Measurements from ENCODE around the gene PROC. TPM values are rescaled to one million over a fixed set of nuclear protein-coding genes. Genes with fewer than 3 reads are reported as not detected.

The PROC gene
- total RNA-seq, 1 experiment from 2014 or later: not detected

- DNase-seq (ENCODE audit: low read depth, low spot score) (no peak), ATAC-seq (no peak)
- POLR2A ChIA-PET: no interaction called here
- Histone ChIP-seq H2AFZ (ENCODE audit: low read depth, low read length, poor library complexity, severe bottlenecking) (no peak overlapping the region), H3K4me3 (replicated peaks in 1 of 2; ENCODE audit: low read depth in 1 of 2, low read length in 2 of 2) (no peak overlapping the region), H3K27me3 (ENCODE audit: insufficient read depth, low read length) (no peaks in the 10 kb centered on the region), H3K4me1 (ENCODE audit: control insufficient read depth in 1 of 2, insufficient read depth in 2 of 2, low read length in 2 of 2) (no peaks in the 10 kb centered on the region), H3K9ac (ENCODE audit: low read length) (no peak overlapping the region), H3K36me3 (ENCODE audit: control insufficient read depth in 1 of 2, insufficient read depth in 2 of 2, low read length in 2 of 2) (no peaks in the 10 kb centered on the region), H3K9me3 (ENCODE audit: control insufficient read depth in 1 of 2, insufficient read depth in 1 of 2, low read depth in 1 of 2, low read length in 2 of 2) (no peaks in the 10 kb centered on the region), H3K79me2 (ENCODE audit: insufficient read depth, low read length) (no peaks in the 10 kb centered on the region), H4K20me1 (ENCODE audit: insufficient read depth) (no peaks in the 10 kb centered on the region), H3K4me2 (ENCODE audit: low read length) (no peak overlapping the region), H3K9me2 (ENCODE audit: insufficient read depth) (no peaks in the 10 kb centered on the region), H3K27ac (ENCODE audit: low read depth, low read length) (no peak overlapping the region)
- intact Hi-C loops (cut with micrococcal nuclease): no loop called here
- BruUV-seq (replicated peaks): no TSS peak
- RAD21 ChIA-PET (ENCODE audit: low non-redundant PET in 1 of 2, low total read pairs in 2 of 2, uncharacterized antibody in 2 of 2, unreplicated experiment in 2 of 2): no interaction called here
- no peak for TF ChIP-seq SRF (IDR thresholded peaks at IDR 0.05; ENCODE audit: low read depth)
- TF ChIP-seq, protein P1, sequence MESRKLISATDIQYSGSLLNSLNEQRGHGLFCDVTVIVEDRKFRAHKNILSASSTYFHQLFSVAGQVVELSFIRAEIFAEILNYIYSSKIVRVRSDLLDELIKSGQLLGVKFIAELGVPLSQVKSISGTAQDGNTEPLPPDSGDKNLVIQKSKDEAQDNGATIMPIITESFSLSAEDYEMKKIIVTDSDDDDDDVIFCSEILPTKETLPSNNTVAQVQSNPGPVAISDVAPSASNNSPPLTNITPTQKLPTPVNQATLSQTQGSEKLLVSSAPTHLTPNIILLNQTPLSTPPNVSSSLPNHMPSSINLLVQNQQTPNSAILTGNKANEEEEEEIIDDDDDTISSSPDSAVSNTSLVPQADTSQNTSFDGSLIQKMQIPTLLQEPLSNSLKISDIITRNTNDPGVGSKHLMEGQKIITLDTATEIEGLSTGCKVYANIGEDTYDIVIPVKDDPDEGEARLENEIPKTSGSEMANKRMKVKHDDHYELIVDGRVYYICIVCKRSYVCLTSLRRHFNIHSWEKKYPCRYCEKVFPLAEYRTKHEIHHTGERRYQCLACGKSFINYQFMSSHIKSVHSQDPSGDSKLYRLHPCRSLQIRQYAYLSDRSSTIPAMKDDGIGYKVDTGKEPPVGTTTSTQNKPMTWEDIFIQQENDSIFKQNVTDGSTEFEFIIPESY (IDR thresholded peaks at IDR 0.05; ENCODE audit: extremely low read depth, insufficient replicate concordance, low read length): no peak
- CTCF ChIA-PET: interaction anchor here (1.3 to 1.8 kb wide), 2 partner anchors 14 to 267 kb away, joined by 3 to 4 read pairs; no protein-coding TSS in a partner anchor
Measured at GRCh38 chr2:127464470-127465257, 46.4 kb downstream of the PROC start.

- no peak for DNase-seq (ENCODE audit: low read depth, low spot score)
- CTCF ChIA-PET: interaction anchor here (1.3 to 1.8 kb wide), 2 partner anchors 14 to 268 kb away, joined by 3 to 4 read pairs; no protein-coding TSS in a partner anchor
Measured at GRCh38 chr2:127465258-127465657, 47.0 kb downstream of the PROC start.

More at GRCh38 chr2:127465258-127465657, 47.0 kb downstream of the PROC start:
- no peak for ATAC-seq
- no peaks in the 10 kb centered on the region for H3K27me3 ChIP-seq (ENCODE audit: insufficient read depth, low read length)
- H3K79me2 ChIP-seq (ENCODE audit: insufficient read depth, low read length): no peaks in the 10 kb centered on the region
- intact Hi-C loops (cut with micrococcal nuclease): no loop called here
- no peak overlapping the region for H2AFZ ChIP-seq (ENCODE audit: low read depth, low read length, poor library complexity, severe bottlenecking)
- no peaks in the 10 kb centered on the region for H3K9me2 ChIP-seq (ENCODE audit: insufficient read depth)
- H3K9me3 ChIP-seq (ENCODE audit: control insufficient read depth in 1 of 2, insufficient read depth in 1 of 2, low read depth in 1 of 2, low read length in 2 of 2): no peaks in the 10 kb centered on the region
- no peaks in the 10 kb centered on the region for H3K4me1 ChIP-seq (ENCODE audit: control insufficient read depth in 1 of 2, insufficient read depth in 2 of 2, low read length in 2 of 2)
- BruUV-seq (replicated peaks): no TSS peak
- POLR2A ChIA-PET: no interaction called here
- TF ChIP-seq REST (IDR thresholded peaks at IDR 0.05; ENCODE audit: low read depth): no peak
- TF ChIP-seq SP1 (IDR thresholded peaks at IDR 0.05; ENCODE audit: low read depth): no peak
- TF ChIP-seq ZFX (IDR thresholded peaks at IDR 0.05): no peak
- TF ChIP-seq POLR2AphosphoS5 (IDR thresholded peaks at IDR 0.05; ENCODE audit: low read depth, low read length): no peak
- no peak for TF ChIP-seq YY1 (IDR thresholded peaks at IDR 0.05; ENCODE audit: extremely low read depth, insufficient replicate concordance, low read depth, low read length)
- TF ChIP-seq SRF (IDR thresholded peaks at IDR 0.05; ENCODE audit: low read depth): no peak
- TF ChIP-seq, protein P2, sequence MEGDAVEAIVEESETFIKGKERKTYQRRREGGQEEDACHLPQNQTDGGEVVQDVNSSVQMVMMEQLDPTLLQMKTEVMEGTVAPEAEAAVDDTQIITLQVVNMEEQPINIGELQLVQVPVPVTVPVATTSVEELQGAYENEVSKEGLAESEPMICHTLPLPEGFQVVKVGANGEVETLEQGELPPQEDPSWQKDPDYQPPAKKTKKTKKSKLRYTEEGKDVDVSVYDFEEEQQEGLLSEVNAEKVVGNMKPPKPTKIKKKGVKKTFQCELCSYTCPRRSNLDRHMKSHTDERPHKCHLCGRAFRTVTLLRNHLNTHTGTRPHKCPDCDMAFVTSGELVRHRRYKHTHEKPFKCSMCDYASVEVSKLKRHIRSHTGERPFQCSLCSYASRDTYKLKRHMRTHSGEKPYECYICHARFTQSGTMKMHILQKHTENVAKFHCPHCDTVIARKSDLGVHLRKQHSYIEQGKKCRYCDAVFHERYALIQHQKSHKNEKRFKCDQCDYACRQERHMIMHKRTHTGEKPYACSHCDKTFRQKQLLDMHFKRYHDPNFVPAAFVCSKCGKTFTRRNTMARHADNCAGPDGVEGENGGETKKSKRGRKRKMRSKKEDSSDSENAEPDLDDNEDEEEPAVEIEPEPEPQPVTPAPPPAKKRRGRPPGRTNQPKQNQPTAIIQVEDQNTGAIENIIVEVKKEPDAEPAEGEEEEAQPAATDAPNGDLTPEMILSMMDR (IDR thresholded peaks at IDR 0.05 in 2 of 3, conservative IDR thresholded peaks at IDR 0.05 in 1 of 3; ENCODE audit: borderline replicate concordance in 1 of 3, insufficient read depth in 1 of 3, low read depth in 2 of 3, low read length in 2 of 3): no peak
- TF ChIP-seq FOSL1 (IDR thresholded peaks at IDR 0.05; ENCODE audit: low read depth): no peak
- RAD21 ChIA-PET (ENCODE audit: low non-redundant PET in 1 of 2, low total read pairs in 2 of 2, uncharacterized antibody in 2 of 2, unreplicated experiment in 2 of 2): no interaction called here
- H3K4me2 ChIP-seq (ENCODE audit: low read length): no peak overlapping the region
- H3K9ac ChIP-seq (ENCODE audit: low read length): no peak overlapping the region
- H3K36me3 ChIP-seq (ENCODE audit: control insufficient read depth in 1 of 2, insufficient read depth in 2 of 2, low read length in 2 of 2): no peaks in the 10 kb centered on the region
- H3K27ac ChIP-seq (ENCODE audit: low read depth, low read length): no peak overlapping the region
- H4K20me1 ChIP-seq (ENCODE audit: insufficient read depth): no peaks in the 10 kb centered on the region
- no peak overlapping the region for H3K4me3 ChIP-seq (replicated peaks in 1 of 2; ENCODE audit: low read depth in 1 of 2, low read length in 2 of 2)

Data from HCT116 (cell line).